GM18867 (cell line): ENCODE data around the gene HECA.
"Not testable (repeated sequence)": the region's sequence is repeated elsewhere in the genome, so short reads cannot be mapped to it uniquely, and the experiment has no call there.

ENCODE experiments used
- ATAC-seq: cut with Tn5 transposase; IDR thresholded peaks from one replicate; pipeline ENCODE4 v1.9.1; 2021; ENCODE audit warnings: mild to moderate bottlenecking, moderate library complexity; ENCODE audit not compliant: unreplicated experiment

Gene HECA

DNA sequence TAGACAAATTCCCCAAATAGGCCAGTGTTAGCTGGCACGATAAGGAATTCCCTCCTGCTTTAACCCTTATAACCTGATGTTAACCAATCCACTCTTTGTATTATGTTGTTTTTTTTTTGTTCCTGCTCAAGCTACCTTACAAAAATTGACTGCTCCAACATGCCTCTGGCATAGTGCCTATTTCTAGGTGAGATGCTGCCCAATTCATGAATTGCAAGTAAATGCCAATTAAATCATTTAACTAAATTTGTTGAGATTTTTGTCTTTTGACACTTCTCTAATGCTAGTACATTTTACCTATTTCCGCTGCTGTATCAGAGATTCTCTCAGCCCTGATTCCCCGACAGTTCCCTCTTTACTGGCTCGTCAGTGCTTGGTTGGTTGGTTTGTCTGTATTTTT lies 66.5 kb downstream of the HECA start:
- no peak for ATAC-seq

DNA sequence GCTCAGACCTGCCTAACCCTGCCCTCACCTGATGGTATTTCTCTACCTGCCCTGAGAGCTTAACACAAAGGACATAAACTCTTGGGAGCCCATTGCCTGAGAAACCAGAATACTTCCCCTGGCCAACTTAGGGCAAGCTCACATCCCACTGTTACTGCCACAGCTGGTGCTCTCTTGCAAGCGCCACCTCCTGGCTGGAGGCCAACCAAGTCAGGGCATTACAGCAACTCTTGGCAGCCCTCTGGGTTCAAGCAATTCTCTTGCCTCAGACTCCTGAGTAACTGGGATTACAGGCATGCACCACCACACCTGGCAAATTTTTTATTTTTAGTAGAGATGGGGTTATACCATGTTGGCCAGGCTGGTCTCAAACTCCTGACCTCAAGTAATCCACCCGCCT lies 70.1 kb downstream of the HECA start:
- no peak for ATAC-seq

DNA sequence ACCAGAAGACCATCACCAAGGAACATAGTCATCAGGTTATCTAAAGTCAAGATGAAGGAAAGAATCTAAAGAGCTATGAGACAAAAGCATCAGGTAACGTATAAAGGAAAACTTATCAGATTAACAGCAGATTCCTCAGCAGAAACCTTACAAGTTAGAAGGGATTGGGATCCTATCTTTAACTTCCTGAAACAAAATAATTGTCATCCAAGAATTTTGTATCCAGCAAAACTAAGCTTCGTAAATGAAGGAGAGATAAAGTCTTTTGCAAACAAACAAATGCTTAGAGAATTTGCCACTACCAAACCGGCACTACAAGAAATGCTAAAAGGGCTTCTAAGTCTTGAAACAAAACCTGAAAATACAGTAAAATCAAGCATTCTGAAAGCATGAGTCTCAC lies 71.0 kb downstream of the HECA start:
- no peak for ATAC-seq

DNA sequence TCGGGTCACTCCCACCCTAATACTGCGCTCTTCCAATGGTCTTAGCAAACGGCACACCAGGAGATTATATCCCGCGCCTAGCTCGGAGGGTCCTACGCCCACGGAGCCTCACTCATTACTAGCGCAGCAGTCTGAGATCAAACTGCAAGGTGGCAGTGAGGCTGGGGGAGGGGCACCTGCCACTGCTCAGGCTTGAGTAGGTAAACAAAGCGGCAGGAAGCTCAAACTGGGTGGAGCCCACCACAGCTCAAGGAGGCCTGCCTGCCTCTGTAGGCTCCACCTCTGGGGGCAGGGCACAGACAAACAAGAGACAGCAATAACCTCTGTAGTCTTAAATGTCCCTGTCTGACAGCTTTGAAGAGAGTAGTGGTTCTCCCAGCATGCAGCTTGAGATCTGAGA lies 75.9 kb downstream of the HECA start:
- not testable (repeated sequence) for ATAC-seq

DNA sequence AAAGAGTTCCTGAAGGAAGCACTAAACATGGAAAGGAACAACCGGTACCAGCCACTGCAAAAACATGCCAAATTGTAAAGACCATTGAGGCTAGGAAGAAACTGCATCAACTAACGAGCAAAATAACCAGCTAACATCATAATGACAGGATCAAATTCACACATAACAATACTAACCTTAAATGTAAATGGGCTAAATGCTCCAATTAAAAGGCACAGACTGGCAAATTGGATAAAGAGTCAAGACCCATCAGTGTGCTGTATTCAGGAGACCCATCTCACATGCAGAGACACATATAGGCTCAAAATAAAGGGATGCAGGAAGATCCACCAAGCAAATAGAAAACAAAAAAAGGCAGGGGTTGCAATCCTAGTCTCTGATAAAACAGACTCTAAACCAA lies 77.6 kb downstream of the HECA start:
- ATAC-seq: not testable (repeated sequence)

DNA sequence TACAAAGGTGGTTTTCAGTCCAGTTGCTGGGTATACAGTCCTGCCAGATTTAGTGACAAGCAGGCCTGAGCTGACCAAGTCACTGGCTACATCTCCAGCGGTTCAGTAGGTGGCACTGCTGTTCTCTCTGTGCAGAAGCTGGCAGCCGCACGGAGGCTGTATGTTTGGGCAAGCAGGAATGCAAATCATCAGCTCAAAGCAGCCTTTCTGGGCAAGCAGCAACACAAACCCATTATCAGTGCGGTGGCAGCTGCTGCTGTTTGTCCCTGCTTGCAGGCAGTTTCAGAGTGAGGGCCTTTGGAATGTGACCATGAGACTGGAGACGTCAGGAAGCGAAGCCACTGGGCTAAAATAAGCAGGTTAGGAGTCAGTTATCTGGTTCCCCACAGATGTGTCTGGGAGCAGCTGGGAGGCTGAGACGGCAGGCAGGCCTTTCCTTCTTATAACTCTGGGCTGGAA lies 84.4 kb downstream of the HECA start:
- peak; percentile 100 for ATAC-seq

DNA sequence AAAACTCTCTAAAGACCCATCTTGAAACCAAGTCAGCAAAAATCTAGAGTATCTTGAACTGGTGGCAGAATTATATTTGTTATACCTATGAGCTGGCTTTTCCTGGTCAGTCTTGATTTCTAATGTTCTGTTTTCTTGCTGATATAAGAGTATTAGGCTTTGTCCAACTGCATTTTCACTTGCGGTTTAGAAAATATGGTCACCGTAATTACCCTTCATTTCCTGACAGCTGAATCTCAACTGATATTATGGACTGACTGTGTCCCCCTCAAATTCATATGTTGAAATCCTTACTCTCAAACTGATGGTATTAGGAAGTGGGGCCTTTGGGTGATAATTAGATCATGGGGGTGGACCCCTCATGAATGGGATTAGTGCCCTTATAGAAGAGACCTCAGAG lies 84.9 kb downstream of the HECA start:
- ATAC-seq: no peak

DNA sequence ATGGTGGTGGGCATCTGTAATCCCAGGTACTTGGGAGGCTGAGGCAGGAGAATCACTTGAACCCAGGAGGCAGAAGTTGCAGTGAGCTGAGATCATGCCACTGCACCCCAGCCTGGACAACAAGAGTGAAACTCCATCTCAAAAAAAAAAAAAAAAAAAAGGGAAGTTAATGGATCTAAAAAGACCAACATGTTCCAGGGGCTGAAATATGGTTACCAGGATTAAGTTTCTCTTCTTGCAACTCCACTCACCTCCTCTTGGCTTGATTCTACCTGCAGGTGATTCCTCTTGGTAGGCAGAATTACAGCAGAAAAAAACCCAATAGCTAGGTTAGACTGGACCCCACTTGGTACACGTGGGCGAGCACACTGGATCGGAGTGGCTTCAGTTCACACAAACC lies 93.5 kb downstream of the HECA start:
- ATAC-seq: not testable (repeated sequence)
